RCC 7860 (cell line): ENCODE data around the gene ZFP37.
"Not testable (repeated sequence)": the region's sequence is repeated elsewhere in the genome, so short reads cannot be mapped to it uniquely, and the experiment has no call there.

Source experiments
- DNase-seq: peaks from one replicate; pipeline ENCODE4 v3.0.0-alpha.2; 2015; ENCODE audit warnings: low spot score
- FAIRE-seq: peaks from 2 replicates; lab custom pipeline; 2012; peaks lifted over from hg19 to GRCh38; lab: Jason Lieb, UNC

Gene ZFP37

GRCh38 chr9:113056191-113057106 lies at the start of gene ZFP37:
Gene ZFP37, minus strand, starts transcription at chr9:113056724. Its CDS starts 36 bp downstream, at chr9:113056688.
- DNase-seq (peak; percentile 89), FAIRE-seq (peak; percentile 79)

DNA sequence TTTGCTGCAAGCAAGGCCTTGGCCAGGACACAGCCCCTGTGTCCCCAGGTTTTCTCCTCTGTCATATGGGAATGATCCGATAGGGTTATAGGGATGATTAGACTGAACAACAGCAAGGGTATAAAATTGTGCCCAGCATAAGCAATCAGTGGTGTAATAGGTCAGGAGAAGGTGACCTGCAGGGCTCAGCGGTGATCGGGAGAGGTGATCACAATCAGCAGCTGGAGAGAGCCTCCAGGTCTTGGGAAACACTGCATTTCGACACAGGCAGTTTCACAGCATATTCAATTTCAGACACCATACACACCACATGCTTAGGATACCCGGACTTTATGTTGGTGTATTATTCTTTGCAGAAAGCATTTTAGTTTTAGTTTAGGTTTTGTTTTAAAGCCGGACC lies 48.8 kb upstream of the ZFP37 start:
- FAIRE-seq, DNase-seq: not testable (repeated sequence)

GRCh38 chr9:113095561-113095960 lies 39.0 kb upstream of the ZFP37 start:
- DNase-seq (no peak), FAIRE-seq (no peak)

DNA sequence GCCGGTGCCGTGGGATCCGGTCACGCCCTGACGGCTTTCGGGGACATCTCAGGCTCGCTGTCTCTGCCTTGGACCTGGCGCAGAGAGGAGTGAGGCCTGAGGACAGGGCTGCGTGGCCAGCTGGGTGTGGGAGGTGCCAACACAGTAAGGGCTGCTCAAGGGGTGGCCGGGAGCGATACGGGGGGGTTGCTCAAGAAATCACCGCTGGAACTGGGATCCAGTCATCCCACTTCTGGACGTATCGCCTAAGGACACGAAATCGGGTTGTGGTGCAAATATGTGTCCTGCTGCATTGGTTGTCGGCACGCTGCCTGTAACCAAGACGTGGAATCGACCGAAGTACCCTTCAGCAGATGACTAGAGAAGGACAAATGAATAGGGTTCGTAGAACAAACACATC lies 33.4 kb upstream of the ZFP37 start:
- FAIRE-seq, DNase-seq: not testable (repeated sequence)

GRCh38 chr9:113089143-113089505 lies 32.6 kb upstream of the ZFP37 start:
- not testable (repeated sequence) for FAIRE-seq, DNase-seq

DNA sequence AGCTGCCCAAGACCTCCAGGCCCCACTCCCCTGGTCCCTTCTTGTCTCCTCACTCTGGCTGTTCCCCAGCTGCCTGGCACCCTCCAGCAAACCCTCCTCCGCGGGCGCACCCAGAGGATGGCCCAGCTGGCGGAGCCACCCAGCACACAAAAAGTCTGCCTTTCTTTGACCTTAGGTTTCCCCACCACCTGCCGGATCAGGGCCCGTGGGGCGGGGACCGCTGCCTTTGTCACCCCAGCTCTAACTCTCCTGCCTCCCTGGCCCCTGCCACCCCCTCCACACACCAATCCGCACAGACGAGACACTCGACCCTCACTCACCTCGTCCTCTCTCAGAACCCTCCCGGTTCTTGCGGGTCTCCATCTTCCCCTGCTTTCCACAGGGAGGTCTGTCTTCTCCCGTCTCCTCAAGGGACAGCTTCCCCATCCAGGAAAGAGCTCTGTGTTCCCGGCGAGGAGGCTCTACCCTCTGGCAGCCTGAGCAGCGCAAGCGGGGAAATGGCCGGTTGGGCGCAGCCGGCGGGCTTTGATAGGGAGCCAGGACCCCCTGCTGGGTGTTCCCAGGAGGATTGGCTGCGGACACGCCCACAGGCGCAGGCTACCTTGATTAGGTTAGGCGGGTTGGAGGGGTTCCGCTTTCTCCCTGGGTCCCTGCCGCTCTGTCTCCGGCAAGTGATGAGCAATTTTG lies 32.1 kb upstream of the ZFP37 start:
- DNase-seq, FAIRE-seq: not testable (repeated sequence)

DNA sequence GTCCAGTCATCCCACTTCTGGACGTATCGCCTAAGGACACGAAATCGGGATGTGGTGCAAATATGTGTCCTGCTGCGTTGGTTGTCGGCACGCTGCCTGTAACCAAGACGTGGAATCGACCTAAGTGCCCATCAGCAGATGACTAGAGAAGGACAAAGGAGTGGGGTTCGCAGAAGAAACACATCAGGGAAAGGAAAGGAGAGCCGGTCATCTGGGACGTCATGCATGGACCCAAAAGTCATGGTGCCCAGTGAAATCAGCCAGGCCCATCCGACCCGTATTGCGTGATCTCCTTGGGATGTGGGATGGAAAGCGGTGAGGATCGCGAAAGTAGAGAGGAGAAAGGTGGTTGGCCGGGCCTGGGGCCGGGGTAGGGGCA lies 6.4 kb upstream of the ZFP37 start:
- DNase-seq, FAIRE-seq: not testable (repeated sequence)

GRCh38 chr9:113062256-113062931 lies 5.9 kb upstream of the ZFP37 start:
- DNase-seq, FAIRE-seq: not testable (repeated sequence)

GRCh38 chr9:113061072-113061850 lies 4.7 kb upstream of the ZFP37 start:
- FAIRE-seq, DNase-seq: not testable (repeated sequence)

DNA sequence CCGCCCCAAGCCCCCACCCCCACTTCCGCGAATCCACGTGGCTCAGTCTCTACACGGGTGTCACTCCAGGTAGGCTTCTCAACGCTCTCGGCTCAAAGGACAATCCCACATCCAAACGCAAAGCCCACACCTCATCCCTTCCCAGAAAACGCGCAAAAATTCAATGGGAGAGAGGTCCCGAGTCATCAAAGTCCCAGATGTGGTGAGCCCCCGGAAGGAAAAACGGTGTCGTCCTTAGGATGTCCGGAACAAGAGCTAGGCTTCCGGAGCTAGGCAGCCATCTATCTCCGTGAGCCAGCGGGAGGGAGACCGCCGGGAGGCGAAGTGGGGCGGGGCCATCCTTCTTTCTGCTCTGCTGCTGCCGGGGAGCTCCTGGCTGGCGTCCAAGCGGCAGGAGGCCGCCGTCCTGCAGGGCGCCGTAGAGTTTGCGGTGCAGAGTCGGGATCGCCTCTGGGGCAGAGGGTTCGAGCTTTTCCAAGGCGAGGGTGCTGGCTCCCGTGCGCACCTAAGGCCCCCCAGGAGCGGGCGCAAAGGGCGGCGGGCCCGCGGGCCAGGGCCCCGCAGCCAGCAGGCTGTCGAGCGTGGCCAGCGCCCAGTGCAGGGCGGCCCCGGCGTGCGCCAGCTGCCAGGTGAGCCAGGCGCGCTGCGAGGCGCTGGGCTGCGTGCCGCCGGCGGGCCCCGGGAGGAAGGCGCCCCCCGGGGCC lies 3.2 kb upstream of the ZFP37 start:
- DNase-seq = not testable (repeated sequence)

DNA sequence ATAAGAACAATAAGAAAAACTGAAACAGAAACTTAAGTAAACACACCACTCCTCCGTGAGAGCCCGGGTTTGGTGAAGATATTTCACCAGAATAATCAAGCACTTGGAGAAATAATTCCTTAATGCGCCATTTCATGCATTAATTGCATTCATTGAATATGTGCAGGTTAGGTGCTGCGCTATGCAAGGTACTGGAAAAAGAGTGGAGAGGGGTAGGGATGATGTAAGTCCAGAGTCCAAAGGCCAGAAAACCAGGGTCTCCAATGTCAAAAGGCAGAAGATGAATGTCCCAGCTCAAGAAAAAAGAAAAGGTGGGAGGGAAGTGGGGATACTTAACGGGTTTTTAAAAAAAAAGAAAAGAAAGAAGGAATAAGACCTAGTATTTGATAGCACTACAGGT lies 669 bp upstream of the ZFP37 start:
- FAIRE-seq (no peak), DNase-seq (no peak)

More for the DNA sequence above, 3.2 kb upstream of the ZFP37 start:
- not testable (repeated sequence) for FAIRE-seq

DNA sequence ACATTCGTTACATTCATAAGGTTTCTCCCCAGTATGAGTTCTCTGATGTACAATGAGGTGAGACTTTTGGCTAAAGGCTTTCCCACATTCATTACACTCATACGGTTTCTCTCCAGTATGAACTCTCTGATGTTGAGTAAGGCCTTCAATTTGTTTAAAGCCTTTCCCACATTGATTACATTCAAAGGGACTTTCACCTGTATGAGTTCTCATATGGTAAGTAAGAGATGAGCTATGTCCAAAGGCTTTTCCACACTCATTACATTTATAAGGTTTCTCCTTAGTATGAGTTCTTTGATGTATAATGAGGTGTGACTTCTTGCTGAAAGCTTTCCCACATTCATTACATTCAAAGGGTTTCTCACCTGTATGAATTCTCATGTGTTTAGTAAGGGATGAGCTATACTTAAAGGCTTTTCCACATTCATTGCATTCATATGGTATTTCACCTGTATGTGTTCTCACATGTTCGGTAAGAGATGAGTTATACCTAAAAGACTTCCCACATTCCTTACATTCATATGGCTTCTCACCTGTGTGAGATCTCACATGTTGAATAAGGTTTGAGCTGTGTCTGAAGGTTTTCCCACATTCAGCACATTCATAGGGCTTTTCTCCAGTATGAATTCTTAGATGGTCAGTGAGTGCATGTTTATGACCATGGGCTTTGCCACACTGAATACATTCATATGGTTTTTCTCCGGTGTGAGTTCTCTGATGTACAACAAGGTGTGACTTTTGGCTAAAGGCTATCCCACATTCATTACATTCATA lies 13.5 kb downstream of the ZFP37 start:
- FAIRE-seq = no peak

GRCh38 chr9:113026200-113026599 lies 30.3 kb downstream of the ZFP37 start:
- FAIRE-seq = no peak
- DNase-seq = no peak

More for the DNA sequence above, 13.5 kb downstream of the ZFP37 start:
- no peak for DNase-seq

GRCh38 chr9:113018247-113018646 lies 38.3 kb downstream of the ZFP37 start:
- FAIRE-seq (no peak), DNase-seq (no peak)

GRCh38 chr9:113012492-113012891 lies 44.0 kb downstream of the ZFP37 start:
- DNase-seq (no peak), FAIRE-seq (no peak)

GRCh38 chr9:113011911-113012381 lies 44.6 kb downstream of the ZFP37 start, which contains the start of gene ZNF883:
Gene ZNF883, minus strand, starts transcription at chr9:113012192.
- FAIRE-seq (no peak), DNase-seq (no peak)

- FAIRE-seq = no peak
- no peak for DNase-seq
Measured at GRCh38 chr9:113005777-113006176, 50.7 kb downstream of the ZFP37 start.

DNA sequence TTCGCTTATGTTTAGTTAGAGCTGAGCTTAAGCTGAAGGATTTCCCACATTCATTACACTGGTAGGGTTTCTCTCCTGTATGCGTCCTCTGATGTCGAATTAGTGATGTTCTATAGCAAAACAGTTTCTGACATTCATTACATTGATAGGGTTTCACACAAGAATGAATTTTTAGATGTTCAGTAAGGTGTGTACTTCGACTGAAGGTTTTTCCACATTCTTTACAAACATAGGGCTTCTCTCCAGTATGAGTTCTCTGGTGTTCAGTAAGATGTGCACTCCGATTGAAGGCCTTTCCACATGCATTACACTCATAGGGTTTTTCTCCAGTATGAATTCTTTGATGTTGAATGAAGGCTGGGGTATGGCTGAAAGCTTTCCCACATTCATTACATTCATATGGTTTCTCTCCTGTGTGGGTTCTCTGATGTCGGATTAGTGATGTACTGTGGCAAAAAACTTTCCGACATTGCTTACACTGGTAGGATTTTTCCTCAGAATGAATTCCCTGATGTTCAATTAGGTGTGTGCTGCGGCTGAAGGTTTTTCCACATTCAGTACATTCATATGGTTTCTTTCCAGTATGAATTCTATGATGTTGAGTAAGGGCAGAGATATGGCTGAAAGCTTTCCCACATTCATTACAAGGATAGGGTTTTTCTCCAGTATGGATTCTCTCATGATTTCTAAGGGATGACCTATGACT lies 59.1 kb downstream of the ZFP37 start:
- FAIRE-seq (no peak), DNase-seq (no peak)
